HG02970 (cell line): ENCODE data around the gene TH.

Experiments used
- ATAC-seq: cut with Tn5 transposase; IDR thresholded peaks from one replicate; pipeline ENCODE4 v1.9.1; 2021; ENCODE audit warnings: mild to moderate bottlenecking, moderate library complexity, moderate number of reproducible peaks; ENCODE audit not compliant: unreplicated experiment, low FRiP score

The TH gene

GRCh38 chr11:2144544-2145248 is 26.9 kb downstream of the TH start:
- no peak for ATAC-seq

GRCh38 chr11:2143799-2144543 is 27.6 kb downstream of the TH start:
- no peak for ATAC-seq

DNA sequence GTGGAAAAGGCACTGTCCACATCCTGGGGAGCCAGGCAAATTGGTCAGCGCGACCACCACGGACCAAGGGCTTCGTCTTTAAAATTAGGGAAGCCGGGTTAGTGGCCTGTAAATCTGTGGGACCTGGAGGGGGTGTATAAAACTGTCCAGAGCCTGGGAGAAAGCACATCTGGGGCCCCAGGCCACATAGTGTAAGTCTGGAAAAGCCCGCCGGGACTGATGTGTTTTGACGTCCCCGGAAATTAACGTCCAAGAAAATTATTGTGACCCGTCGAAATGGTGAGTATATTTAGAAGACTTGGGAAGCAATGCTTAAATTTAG is 28.2 kb downstream of the TH start:
- ATAC-seq, result no peak

DNA sequence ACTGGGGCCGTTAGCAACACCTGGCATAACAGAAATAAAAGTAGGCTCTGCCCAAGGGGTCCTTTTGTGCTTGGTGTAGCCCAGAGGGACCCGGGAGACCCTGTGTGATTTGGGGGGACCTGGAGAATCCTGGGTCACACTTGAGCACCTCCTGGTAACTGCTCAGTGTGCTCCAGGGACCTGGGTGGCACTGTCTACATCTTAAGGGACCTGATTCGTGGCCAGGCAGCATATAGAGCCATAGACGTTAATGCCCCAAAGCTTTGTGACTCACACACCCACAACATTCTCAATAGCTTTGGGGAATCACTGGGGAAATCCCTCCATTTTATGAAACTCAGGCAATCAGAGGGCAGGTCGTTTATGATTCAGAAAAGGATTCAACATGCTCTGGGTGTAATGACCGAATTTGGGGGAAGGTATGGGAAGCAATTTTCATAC is 28.8 kb downstream of the TH start:
- no peak for ATAC-seq

DNA sequence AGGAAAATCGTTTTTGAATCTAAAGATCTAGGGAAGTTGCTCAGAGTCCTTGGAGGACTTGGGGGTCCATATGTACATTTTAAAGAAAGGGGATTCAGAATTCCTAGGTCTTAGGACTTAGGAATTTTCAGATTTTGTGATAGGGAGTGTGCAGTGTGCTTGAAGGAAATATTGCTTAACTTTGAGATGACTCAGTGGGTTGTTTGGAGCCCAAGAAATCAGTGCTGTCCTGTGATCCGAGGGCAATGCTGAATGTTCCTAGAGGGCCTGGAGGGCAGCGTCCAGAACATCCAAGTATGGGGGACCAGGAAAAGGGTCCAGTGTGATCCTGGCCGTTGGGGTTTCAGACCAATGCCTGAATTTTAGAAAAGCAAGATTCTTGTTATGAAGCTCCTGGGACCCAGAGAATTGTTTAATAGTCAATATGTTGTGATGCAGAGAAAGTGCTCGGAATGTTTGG is 29.3 kb downstream of the TH start:
- ATAC-seq, result no peak

GRCh38 chr11:2140411-2141400 is 30.9 kb downstream of the TH start:
- no peak for ATAC-seq

GRCh38 chr11:2139621-2140337 is 31.8 kb downstream of the TH start:
- no peak for ATAC-seq

DNA sequence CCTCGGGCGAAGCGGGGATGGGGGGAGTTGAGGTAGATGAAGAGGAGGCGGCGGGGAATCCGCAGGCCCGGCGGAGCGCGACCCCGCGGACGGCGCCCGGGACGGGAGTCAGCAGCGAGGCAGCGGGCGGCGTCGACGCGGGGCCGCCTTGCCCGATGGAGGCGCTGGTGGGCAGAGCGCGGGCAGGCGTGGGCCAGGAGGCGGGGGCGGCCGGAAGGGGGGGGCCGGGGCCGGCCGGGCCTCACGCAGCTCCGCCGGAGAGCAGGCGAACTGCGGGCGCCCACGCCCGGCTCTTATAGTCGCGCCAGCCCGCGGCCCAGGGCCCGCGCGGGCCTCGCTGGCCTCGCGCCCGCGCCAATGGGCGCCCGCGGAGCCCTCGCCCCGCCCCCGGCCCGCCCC is 32.5 kb downstream of the TH start, which contains the start of gene IGF2:
IGF2 (minus strand) TSS at position 267 of the 399 bp plus-strand sequence. CDS start 3,866 bp downstream, outside the sequence.
- no peak for ATAC-seq

DNA sequence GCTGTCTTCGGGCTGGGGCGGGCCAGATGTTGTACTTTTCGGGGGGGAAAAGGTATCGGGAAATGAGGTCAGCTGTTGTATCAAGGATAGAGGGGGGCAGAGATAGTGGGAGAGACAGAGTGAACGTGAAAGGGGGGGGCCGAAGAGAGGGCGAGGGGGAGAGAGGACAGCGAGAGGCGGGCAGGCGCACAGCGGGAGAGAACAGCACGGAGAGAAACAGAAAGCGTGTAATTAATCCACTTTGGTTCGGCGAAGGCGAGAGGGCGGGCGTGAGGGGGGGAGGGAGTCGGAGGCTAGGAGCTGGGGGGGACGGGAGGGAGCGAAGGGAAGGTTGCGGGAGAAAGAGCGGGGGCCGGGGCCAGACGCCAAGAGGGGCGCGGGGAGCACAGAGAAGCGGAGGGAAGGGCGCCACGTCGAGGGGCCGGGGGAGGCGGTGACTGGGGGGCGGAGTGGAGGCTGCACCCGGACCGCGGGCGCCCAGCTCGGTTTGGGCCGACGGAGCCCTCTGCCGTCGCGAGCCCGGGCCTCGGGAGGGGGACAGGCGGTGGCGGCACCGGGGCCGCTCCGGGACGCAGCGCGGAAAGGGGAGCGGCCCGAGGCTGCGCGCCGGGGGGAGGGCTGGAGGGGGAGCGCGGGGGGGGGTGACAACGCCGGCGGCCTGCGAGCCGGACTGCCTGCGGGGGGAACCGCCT is 33.0 kb downstream of the TH start:
- ATAC-seq, result no peak

DNA sequence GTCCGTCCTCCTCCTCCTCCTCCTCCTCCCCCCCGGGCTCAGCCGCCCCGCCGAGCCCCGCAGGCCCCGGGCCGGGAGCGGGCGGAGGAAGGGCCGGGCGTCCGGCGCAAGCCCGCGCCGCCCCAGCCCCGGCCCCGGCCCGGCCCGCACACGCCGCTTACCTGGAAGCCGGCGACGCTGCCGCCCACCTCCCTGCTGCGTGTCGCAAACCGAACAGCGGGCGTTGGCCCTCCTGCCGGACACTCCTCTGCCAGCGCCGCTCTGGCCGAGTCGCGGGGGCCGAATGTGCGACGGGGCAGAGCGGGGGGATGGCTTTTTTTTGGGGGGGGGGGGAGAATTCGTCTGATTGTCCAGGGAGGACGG is 33.6 kb downstream of the TH start:
- ATAC-seq, result no peak

GRCh38 chr11:2137202-2138067 is 34.2 kb downstream of the TH start:
- no peak for ATAC-seq

GRCh38 chr11:2136952-2137201 is 34.7 kb downstream of the TH start:
- ATAC-seq, result no peak

- ATAC-seq, result no peak
These were observed 35.2 kb downstream of the TH start for GRCh38 chr11:2136209-2136951.

GRCh38 chr11:2135648-2136201 is 35.9 kb downstream of the TH start:
- no peak for ATAC-seq

DNA sequence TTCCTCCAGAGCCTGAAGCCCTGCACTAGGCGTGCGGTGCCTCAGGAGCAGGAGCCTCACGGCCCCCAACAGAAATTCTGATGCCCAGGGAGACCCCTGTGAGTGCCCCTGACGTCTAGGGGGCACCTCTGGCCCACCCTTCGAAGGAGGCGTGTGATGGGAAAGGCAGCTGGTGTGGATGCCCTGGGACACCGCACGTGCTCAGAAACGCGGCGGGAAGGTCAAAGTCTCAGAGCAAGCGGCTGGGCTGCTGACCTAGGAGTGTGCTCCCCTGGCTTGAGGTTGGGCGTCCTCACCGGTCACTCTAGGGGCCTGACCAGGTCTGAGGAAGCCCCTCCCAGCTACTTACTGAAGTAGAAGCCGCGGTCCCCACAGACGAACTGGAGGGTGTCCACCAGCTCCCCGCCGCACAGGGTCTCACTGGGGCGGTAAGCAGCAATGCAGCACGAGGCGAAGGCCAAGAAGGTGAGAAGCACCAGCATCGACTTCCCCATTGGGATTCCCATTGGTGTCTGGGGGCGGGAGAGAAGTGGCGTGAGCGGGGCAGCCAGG is 36.5 kb downstream of the TH start:
- ATAC-seq, result no peak

- ATAC-seq, result no peak
These were observed 37.3 kb downstream of the TH start for GRCh38 chr11:2134022-2135010.
